ENCODE data around the gene COG7. TPM values are rescaled to one million over a fixed set of nuclear protein-coding genes. Genes with fewer than 3 reads are reported as not detected.
"Not testable (repeated sequence)": the region's sequence is repeated elsewhere in the genome, so short reads cannot be mapped to it uniquely, and the experiment has no call there.

The COG7 gene
- total and polyA plus RNA-seq, 5 donors from 2014 or later: 9.2 to 18.7 (median 11.5) TPM

GRCh38 chr16:23401139-23401538 lies 51.9 kb downstream of the COG7 start:
- H3K27ac ChIP-seq (ENCODE audit: insufficient read depth, low read length, poor library complexity, severe bottlenecking): no peak overlapping the region
- ATAC-seq (ENCODE audit: low read depth in 2 of 2): no peak
- H3K9me3 Mint-ChIP-seq: no peaks in the 10 kb centered on the region
- no peak overlapping the region for H3K4me3 ChIP-seq (ENCODE audit: low read depth, low read length)
- peaks cover 86% of the 10 kb centered on the region for H3K36me3 ChIP-seq (ENCODE audit: control insufficient read depth, insufficient read depth, low read length)
- no peaks in the 10 kb centered on the region for H3K4me1 Mint-ChIP-seq
- no peaks in the 10 kb centered on the region for H3K27me3 Mint-ChIP-seq
- no peak overlapping the region for H3K27ac Mint-ChIP-seq
- no peak overlapping the region for H3K4me3 Mint-ChIP-seq
- H3K9me3 ChIP-seq (ENCODE audit: control insufficient read depth in 2 of 2, low read length in 2 of 2): no peaks in the 10 kb centered on the region
- peaks cover 58% of the 10 kb centered on the region for H3K36me3 Mint-ChIP-seq
- no peaks in the 10 kb centered on the region for H3K27me3 ChIP-seq (ENCODE audit: control insufficient read depth, insufficient read depth, low read length)
- no peak for DNase-seq
- no peaks in the 10 kb centered on the region for H3K4me1 ChIP-seq (ENCODE audit: control insufficient read depth, insufficient read depth, low read length, poor library complexity, severe bottlenecking)

- H3K36me3 Mint-ChIP-seq: peaks cover 56% of the 10 kb centered on the region
- not testable (repeated sequence) for H3K9me3 Mint-ChIP-seq; H3K27me3 ChIP-seq (ENCODE audit: control insufficient read depth, insufficient read depth, low read length); H3K9me3 ChIP-seq (ENCODE audit: control insufficient read depth in 2 of 2, low read length in 2 of 2); H3K27ac ChIP-seq (ENCODE audit: insufficient read depth, low read length, poor library complexity, severe bottlenecking); H3K4me1 Mint-ChIP-seq; ATAC-seq (ENCODE audit: low read depth in 2 of 2); H3K4me3 Mint-ChIP-seq; DNase-seq; H3K4me3 ChIP-seq (ENCODE audit: low read depth, low read length); H3K27me3 Mint-ChIP-seq; H3K27ac Mint-ChIP-seq; H3K4me1 ChIP-seq (ENCODE audit: control insufficient read depth, insufficient read depth, low read length, poor library complexity, severe bottlenecking)
- H3K36me3 ChIP-seq (ENCODE audit: control insufficient read depth, insufficient read depth, low read length): peaks cover 86% of the 10 kb centered on the region
These were observed 52.5 kb downstream of the COG7 start for GRCh38 chr16:23400447-23400846.

- H3K36me3 Mint-ChIP-seq: peaks cover 57% of the 10 kb centered on the region
- no peaks in the 10 kb centered on the region for H3K27me3 Mint-ChIP-seq
- Histone ChIP-seq H3K27ac (ENCODE audit: insufficient read depth, low read length, poor library complexity, severe bottlenecking) (no peak overlapping the region), H3K4me3 (ENCODE audit: low read depth, low read length) (no peak overlapping the region), H3K4me1 (ENCODE audit: control insufficient read depth, insufficient read depth, low read length, poor library complexity, severe bottlenecking) (no peaks in the 10 kb centered on the region), H3K27me3 (ENCODE audit: control insufficient read depth, insufficient read depth, low read length) (no peaks in the 10 kb centered on the region), H3K36me3 (ENCODE audit: control insufficient read depth, insufficient read depth, low read length) (peaks cover 79% of the 10 kb centered on the region), H3K9me3 (ENCODE audit: control insufficient read depth in 2 of 2, low read length in 2 of 2) (no peaks in the 10 kb centered on the region)
- peak overlapping the region in 1 of 3 donors; percentile 6 for H3K27ac Mint-ChIP-seq
- DNase-seq (no peak), ATAC-seq (ENCODE audit: low read depth in 2 of 2) (no peak)
- no peaks in the 10 kb centered on the region for H3K4me1 Mint-ChIP-seq
- no peaks in the 10 kb centered on the region for H3K9me3 Mint-ChIP-seq
- no peak overlapping the region for H3K4me3 Mint-ChIP-seq
These were observed 53.8 kb downstream of the COG7 start for GRCh38 chr16:23398987-23399805.

- Histone ChIP-seq H3K4me1 (ENCODE audit: control insufficient read depth, insufficient read depth, low read length, poor library complexity, severe bottlenecking) (no peaks in the 10 kb centered on the region), H3K27me3 (ENCODE audit: control insufficient read depth, insufficient read depth, low read length) (no peaks in the 10 kb centered on the region), H3K9me3 (ENCODE audit: control insufficient read depth in 2 of 2, low read length in 2 of 2) (no peaks in the 10 kb centered on the region), H3K4me3 (ENCODE audit: low read depth, low read length) (no peak overlapping the region), H3K27ac (ENCODE audit: insufficient read depth, low read length, poor library complexity, severe bottlenecking) (no peak overlapping the region), H3K36me3 (ENCODE audit: control insufficient read depth, insufficient read depth, low read length) (peaks cover 71% of the 10 kb centered on the region)
- no peaks in the 10 kb centered on the region for H3K9me3 Mint-ChIP-seq
- no peak overlapping the region for H3K27ac Mint-ChIP-seq
- no peaks in the 10 kb centered on the region for H3K27me3 Mint-ChIP-seq
- ATAC-seq (ENCODE audit: low read depth in 2 of 2) (no peak), DNase-seq (no peak)
- peaks cover 52% of the 10 kb centered on the region for H3K36me3 Mint-ChIP-seq
- H3K4me1 Mint-ChIP-seq: no peaks in the 10 kb centered on the region
- H3K4me3 Mint-ChIP-seq: no peak overlapping the region
These were observed 55.5 kb downstream of the COG7 start for GRCh38 chr16:23397464-23397863.

GRCh38 chr16:23395732-23396131 lies 57.3 kb downstream of the COG7 start:
- Histone ChIP-seq H3K4me1 (ENCODE audit: control insufficient read depth, insufficient read depth, low read length, poor library complexity, severe bottlenecking) (no peaks in the 10 kb centered on the region), H3K4me3 (ENCODE audit: low read depth, low read length) (no peak overlapping the region), H3K27ac (ENCODE audit: insufficient read depth, low read length, poor library complexity, severe bottlenecking) (no peak overlapping the region), H3K27me3 (ENCODE audit: control insufficient read depth, insufficient read depth, low read length) (no peaks in the 10 kb centered on the region), H3K36me3 (ENCODE audit: control insufficient read depth, insufficient read depth, low read length) (peaks cover 72% of the 10 kb centered on the region), H3K9me3 (ENCODE audit: control insufficient read depth in 2 of 2, low read length in 2 of 2) (no peaks in the 10 kb centered on the region)
- Mint-ChIP-seq H3K9me3 (no peaks in the 10 kb centered on the region), H3K4me1 (no peaks in the 10 kb centered on the region), H3K27me3 (no peaks in the 10 kb centered on the region), H3K4me3 (no peak overlapping the region), H3K27ac (no peak overlapping the region), H3K36me3 (peaks cover 51% of the 10 kb centered on the region)
- DNase-seq: no peak
- no peak for ATAC-seq (ENCODE audit: low read depth in 2 of 2)

GRCh38 chr16:23394141-23394831 lies 58.7 kb downstream of the COG7 start:
- Histone ChIP-seq H3K36me3 (ENCODE audit: control insufficient read depth, insufficient read depth, low read length) (peaks cover 67% of the 10 kb centered on the region), H3K4me3 (ENCODE audit: low read depth, low read length) (no peak overlapping the region), H3K9me3 (ENCODE audit: control insufficient read depth in 2 of 2, low read length in 2 of 2) (no peaks in the 10 kb centered on the region), H3K27me3 (ENCODE audit: control insufficient read depth, insufficient read depth, low read length) (no peaks in the 10 kb centered on the region), H3K27ac (ENCODE audit: insufficient read depth, low read length, poor library complexity, severe bottlenecking) (no peak overlapping the region), H3K4me1 (ENCODE audit: control insufficient read depth, insufficient read depth, low read length, poor library complexity, severe bottlenecking) (no peaks in the 10 kb centered on the region)
- H3K4me3 Mint-ChIP-seq: no peak overlapping the region
- ATAC-seq (ENCODE audit: low read depth in 2 of 2) (no peak), DNase-seq (no peak)
- no peaks in the 10 kb centered on the region for H3K9me3 Mint-ChIP-seq
- H3K36me3 Mint-ChIP-seq: peaks cover 47% of the 10 kb centered on the region
- no peaks in the 10 kb centered on the region for H3K4me1 Mint-ChIP-seq
- H3K27ac Mint-ChIP-seq: no peak overlapping the region
- H3K27me3 Mint-ChIP-seq: no peaks in the 10 kb centered on the region

- Mint-ChIP-seq H3K4me1 (no peaks in the 10 kb centered on the region), H3K27ac (no peak overlapping the region), H3K36me3 (peaks cover 50% of the 10 kb centered on the region), H3K9me3 (no peaks in the 10 kb centered on the region), H3K4me3 (no peak overlapping the region), H3K27me3 (no peaks in the 10 kb centered on the region)
- Histone ChIP-seq H3K27me3 (ENCODE audit: control insufficient read depth, insufficient read depth, low read length) (no peaks in the 10 kb centered on the region), H3K36me3 (ENCODE audit: control insufficient read depth, insufficient read depth, low read length) (peaks cover 55% of the 10 kb centered on the region), H3K4me3 (ENCODE audit: low read depth, low read length) (no peak overlapping the region), H3K4me1 (ENCODE audit: control insufficient read depth, insufficient read depth, low read length, poor library complexity, severe bottlenecking) (no peaks in the 10 kb centered on the region), H3K9me3 (ENCODE audit: control insufficient read depth in 2 of 2, low read length in 2 of 2) (no peaks in the 10 kb centered on the region), H3K27ac (ENCODE audit: insufficient read depth, low read length, poor library complexity, severe bottlenecking) (no peak overlapping the region)
- no peak for DNase-seq
- ATAC-seq (ENCODE audit: low read depth in 2 of 2): no peak
These were observed 60.8 kb downstream of the COG7 start for GRCh38 chr16:23392223-23392600.
